SJSA1 (cell line): ENCODE data around the gene KRT38. TPM values are rescaled to one million over a fixed set of nuclear protein-coding genes. Genes with fewer than 3 reads are reported as not detected.
"Not testable (repeated sequence)": the region's sequence is repeated elsewhere in the genome, so short reads cannot be mapped to it uniquely, and the experiment has no call there.

ENCODE experiments used
- DNase-seq, 2 experiments: peaks; one replicate each; pipeline ENCODE4 v3.0.0-alpha.2; 2015 to 2020; ENCODE audit warnings: low spot score in 2 of 2, low read depth in 1 of 2
- H3K27ac ChIP-seq: fragments of 250-450 bp; sonication (Bioruptor Pico); 2 replicates; pipeline ENCODE4 v1.5.1; 2020; ENCODE audit warnings: mild to moderate bottlenecking, moderate library complexity
- H3K27me3 ChIP-seq: fragments of 250-450 bp; sonication (Bioruptor Pico); replicated peaks from 2 replicates; pipeline ENCODE4 v1.5.1; 2020; ENCODE audit warnings: mild to moderate bottlenecking, moderate library complexity
- H3K36me3 ChIP-seq: fragments of 250-450 bp; sonication (Bioruptor Pico); 2 replicates; pipeline ENCODE4 v1.5.1; 2020; ENCODE audit warnings: mild to moderate bottlenecking
- H3K4me1 ChIP-seq: fragments of 250-450 bp; sonication (Bioruptor Pico); replicated peaks from 2 replicates; pipeline ENCODE4 v1.6.1; 2021; ENCODE audit warnings: mild to moderate bottlenecking
- H3K4me3 ChIP-seq: fragments of 250-450 bp; sonication (Bioruptor Pico); 2 replicates; pipeline ENCODE4 v1.5.1; 2020; ENCODE audit warnings: mild to moderate bottlenecking
- H3K9me3 ChIP-seq: fragments of 250-450 bp; sonication (Bioruptor Pico); replicated peaks from 2 replicates; pipeline ENCODE4 v1.5.1; 2020; ENCODE audit warnings: mild to moderate bottlenecking
- total RNA-seq: library from RNA; depleted of rRNA; stranded (reverse); fragments of >200 nt; shearing (Covaris generic); gene quantifications from 2 replicates; pipeline ENCODE4 v1.2.3, GENCODE V29; 2014

KRT38 gene
- total RNA-seq, 1 experiment from 2014 or later = not detected

DNA sequence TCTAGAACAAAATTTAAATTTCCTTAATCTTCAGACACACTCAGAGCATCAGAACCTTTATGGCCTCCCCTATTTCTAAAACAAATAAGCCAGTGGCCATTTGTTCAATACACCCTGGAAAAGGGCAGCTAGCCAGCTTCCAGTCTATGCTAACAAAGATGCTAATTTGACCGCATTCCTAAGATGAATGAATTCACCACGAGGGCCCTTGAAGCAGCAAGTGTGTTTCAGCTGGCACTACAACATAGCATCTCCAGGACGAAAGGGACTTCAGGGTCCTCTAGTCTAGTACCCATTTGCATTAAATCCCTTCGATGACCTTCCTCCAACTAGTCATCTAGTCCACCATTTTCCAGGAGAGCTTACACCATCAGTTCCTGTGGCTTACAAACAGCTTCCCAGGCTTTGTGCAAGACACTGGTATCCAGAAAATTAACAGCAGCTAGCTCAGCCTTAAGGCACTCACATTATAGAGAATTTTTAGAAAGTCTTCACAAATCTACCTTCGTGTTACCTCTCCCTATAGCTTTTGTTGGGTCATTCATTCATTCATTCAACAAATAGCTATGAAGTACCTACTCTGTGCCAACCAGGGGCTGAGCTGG lies 27.3 kb downstream of the KRT38 start:
- Histone ChIP-seq H3K27ac (no peak overlapping the region), H3K27me3 (no peaks in the 10 kb centered on the region), H3K4me3 (no peak overlapping the region), H3K4me1 (peaks cover 50% of the 10 kb centered on the region), H3K9me3 (no peaks in the 10 kb centered on the region), H3K36me3 (no peaks in the 10 kb centered on the region)
- DNase-seq = peak in 1 of 2 experiments; percentile 35

DNA sequence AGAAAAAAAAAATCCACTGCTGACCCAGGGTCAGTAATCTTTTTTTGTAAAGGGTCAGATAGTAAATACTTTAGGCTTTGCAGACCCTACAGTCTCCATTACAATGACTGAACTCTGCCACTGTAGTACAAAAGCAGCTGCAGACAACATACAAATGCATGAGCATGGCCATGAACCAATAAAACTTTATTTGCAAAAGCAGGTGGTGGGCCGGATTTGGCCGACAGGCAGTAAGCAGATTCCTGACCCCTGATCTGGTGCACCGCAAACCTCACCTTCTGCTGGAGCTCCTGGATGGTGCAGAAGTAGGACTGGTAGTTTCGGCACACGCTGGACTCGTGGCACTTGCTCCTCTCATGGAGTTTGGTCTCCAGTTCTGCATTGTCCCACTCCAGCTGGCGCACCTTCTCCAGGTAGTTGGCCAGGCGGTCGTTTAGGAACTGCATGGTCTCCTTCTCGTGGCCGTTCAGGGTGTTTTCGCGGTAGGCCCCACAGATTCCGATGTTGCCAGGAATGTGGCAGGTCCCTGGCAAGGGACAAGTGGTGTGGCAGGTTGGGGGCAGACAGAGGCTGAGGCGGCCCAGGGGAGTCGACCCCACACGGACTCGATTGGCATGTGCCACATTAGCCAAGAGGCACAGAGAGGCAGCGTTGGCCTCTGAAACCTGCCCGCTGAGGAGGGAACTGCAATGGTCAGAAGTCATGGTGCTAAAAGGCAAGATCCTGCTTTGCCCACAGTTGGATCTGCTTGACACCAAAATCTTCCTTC lies 29.5 kb downstream of the KRT38 start:
- DNase-seq = no peak
- H3K27me3 ChIP-seq = no peaks in the 10 kb centered on the region
- H3K9me3 ChIP-seq = no peaks in the 10 kb centered on the region
- no peaks in the 10 kb centered on the region for H3K36me3 ChIP-seq
- no peak overlapping the region for H3K27ac ChIP-seq
- H3K4me3 ChIP-seq = no peak overlapping the region
- peaks cover 33% of the 10 kb centered on the region for H3K4me1 ChIP-seq

DNA sequence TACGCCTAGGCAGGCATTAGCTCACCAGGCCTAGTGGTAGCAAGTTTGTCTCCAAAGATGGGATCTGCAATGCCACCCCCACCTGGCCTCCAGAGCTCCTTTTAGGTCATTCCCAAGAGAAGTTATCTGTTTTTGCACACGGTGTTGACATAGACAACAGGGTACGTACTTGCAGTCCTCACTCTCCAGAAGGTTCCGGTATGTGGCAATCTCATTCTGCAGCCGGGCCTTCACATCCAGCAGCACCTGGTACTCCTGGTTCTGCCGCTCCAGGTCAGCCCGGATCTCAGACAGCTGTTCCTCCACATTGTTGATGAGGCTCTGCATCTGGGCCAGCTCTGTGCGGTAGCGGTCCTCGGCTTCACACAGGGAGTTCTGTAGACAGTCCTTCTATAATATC lies 33.6 kb downstream of the KRT38 start:
- Histone ChIP-seq H3K9me3 (no peaks in the 10 kb centered on the region), H3K4me1 (peaks cover 31% of the 10 kb centered on the region), H3K27me3 (no peaks in the 10 kb centered on the region), H3K27ac (no peak overlapping the region), H3K36me3 (no peaks in the 10 kb centered on the region), H3K4me3 (no peak overlapping the region)
- DNase-seq = no peak

DNA sequence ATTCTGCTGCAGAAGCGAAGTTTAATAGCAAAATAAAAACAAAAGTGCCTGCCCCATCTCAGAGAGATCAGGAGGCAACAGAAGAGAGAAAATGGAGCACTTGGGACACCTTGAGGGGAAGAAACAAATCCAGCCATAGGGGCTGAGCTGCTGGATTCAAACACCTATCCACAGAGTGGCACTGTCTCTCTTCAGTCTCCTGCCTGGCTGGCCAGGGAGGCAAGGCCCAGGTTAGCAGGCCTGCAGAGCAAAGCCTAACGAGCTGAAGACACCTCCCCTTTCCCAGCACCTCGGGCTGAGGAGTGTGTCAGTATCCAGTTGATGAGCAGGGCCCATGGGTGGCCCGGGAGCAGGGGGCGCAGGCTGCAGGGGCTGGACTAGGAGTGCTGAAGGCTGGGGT lies 34.6 kb downstream of the KRT38 start:
- no peak overlapping the region for H3K4me3 ChIP-seq
- DNase-seq = no peak
- H3K27me3 ChIP-seq = no peaks in the 10 kb centered on the region
- peaks cover 33% of the 10 kb centered on the region for H3K4me1 ChIP-seq
- no peak overlapping the region for H3K27ac ChIP-seq
- H3K9me3 ChIP-seq = no peaks in the 10 kb centered on the region
- H3K36me3 ChIP-seq = no peaks in the 10 kb centered on the region

DNA sequence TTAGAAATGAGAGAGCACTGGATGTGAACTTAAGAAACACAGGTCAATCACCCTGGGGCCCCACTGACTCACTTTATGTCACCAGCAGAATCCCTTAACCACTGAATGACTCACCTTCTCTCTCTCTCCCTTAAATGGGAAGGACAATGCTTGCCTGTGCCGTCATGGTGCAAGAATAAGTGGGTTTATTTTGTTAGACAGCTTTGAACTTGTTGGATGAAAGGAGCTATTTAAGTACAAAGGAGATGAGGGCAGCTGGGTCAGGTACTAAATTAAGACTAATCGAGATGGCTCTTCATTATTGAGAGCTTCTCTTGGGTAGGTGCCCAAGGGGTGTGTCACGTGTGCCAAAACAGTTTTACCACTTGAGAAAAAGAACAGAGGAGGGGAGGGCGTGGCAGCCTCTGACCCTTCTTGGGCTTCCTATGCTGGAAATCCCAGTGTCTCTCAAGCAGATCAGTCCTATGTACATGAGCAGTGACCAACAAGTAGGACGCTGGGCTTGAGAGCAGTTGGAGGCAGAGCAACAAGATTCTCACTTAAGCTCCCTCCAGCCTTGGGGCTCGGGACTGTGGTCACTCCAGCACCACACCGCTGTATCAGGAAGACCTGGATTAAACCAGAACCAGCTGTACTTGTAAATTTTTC lies 36.6 kb downstream of the KRT38 start:
- peak; percentile 84 to 96 for DNase-seq
- Histone ChIP-seq H3K4me3 (no peak overlapping the region), H3K36me3 (no peaks in the 10 kb centered on the region), H3K27me3 (no peaks in the 10 kb centered on the region), H3K4me1 (peaks cover 33% of the 10 kb centered on the region), H3K27ac (peak overlapping the region; percentile 64), H3K9me3 (no peaks in the 10 kb centered on the region)

DNA sequence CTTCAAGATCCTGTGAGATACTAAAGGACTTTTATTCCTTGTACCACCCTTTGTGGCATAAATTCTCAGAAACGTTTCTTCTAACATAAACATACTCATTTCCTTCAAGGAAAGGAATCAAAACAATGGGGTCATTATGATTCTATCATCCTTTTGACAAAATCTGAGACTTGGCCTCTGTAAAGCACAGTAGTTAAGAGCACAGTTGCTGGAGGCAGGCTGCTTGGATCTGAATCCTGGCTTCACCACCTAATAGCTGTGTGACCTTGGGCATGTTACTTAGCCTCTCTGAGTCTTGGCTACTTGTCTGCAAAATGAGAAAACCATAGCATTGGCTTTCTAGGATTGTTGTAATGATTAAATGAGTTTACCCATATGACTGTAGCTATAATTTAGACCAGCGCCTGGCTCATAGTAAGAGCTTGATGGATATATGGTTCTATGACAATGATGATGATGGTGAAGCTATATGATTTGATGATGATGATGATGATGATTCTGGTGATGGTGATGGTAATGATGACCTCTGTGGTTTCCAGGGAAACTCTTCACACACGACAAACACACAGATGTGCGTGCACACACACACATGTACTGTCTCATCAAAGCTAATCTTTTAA lies 37.3 kb downstream of the KRT38 start:
- no peaks in the 10 kb centered on the region for H3K9me3 ChIP-seq
- H3K27ac ChIP-seq = peak overlapping the region; percentile 64
- no peak overlapping the region for H3K4me3 ChIP-seq
- H3K4me1 ChIP-seq = peaks cover 33% of the 10 kb centered on the region
- peak in 1 of 2 experiments; percentile 52 for DNase-seq
- H3K36me3 ChIP-seq = no peaks in the 10 kb centered on the region
- H3K27me3 ChIP-seq = no peaks in the 10 kb centered on the region

DNA sequence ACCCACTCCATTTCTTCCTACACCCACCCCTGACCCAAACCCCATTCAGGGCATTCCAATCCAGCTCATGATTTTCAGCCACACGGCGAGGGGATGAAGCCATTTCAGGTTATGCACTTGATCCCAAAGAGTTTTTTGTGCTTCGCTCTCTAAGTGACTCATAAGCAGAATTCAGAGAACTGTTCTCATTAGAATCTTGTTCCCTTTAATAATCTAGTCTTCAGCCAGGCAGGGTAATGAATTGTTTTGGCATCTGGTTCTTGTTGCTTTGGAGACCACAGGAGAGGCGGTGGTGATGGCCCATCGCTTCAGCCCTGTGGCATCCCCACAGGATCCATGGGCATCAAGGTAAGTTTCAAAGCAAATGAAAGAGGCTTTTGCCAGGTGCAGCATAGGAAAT lies 38.6 kb downstream of the KRT38 start:
- Histone ChIP-seq H3K9me3 (no peaks in the 10 kb centered on the region), H3K4me1 (peaks cover 33% of the 10 kb centered on the region), H3K36me3 (no peaks in the 10 kb centered on the region), H3K27me3 (no peaks in the 10 kb centered on the region), H3K27ac (no peak overlapping the region), H3K4me3 (no peak overlapping the region)
- no peak for DNase-seq

DNA sequence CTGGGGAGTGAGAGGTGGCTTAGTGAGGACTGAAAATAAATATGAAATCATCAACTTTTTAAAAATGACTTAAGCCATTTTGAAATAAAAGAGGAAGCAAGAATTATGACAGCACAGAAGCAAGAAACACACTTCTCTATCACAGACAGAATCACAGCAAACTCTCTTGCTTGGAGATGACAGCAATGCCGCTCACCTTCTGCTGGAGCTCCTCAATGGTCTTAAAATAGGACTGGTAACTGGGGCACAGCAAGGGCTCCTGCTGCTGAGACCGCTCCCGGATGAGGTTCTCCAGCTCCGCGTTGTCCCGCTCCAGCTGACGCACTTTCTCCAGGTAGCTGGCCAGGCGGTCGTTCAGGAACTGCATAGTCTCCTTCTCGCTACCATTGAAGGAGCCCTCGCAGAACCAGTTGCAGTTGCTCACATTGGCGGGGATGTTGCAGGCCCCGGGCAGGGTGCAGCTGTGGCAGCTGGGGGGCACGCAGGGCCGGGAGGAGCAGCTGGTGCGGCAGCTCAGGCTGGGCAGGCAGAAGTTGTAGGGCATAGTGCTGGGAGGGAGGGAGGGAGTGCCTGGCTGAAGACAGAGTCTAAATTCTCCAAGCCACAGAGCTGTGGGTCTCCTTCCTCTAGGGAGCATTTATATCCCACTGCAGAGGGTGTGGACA lies 43.7 kb downstream of the KRT38 start, which contains the start of gene KRT31:
KRT31 (minus strand) TSS at position 613 of the 665 bp plus-strand sequence; CDS start at position 544, 69 bp downstream.
- Histone ChIP-seq H3K9me3 (no peaks in the 10 kb centered on the region), H3K4me1 (peaks cover 6% of the 10 kb centered on the region), H3K27me3 (no peaks in the 10 kb centered on the region), H3K27ac (no peak within 1 kb of the TSS), H3K4me3 (no peak within 1 kb of the TSS), H3K36me3 (no peaks in the 10 kb centered on the region)
- DNase-seq = no peak

DNA sequence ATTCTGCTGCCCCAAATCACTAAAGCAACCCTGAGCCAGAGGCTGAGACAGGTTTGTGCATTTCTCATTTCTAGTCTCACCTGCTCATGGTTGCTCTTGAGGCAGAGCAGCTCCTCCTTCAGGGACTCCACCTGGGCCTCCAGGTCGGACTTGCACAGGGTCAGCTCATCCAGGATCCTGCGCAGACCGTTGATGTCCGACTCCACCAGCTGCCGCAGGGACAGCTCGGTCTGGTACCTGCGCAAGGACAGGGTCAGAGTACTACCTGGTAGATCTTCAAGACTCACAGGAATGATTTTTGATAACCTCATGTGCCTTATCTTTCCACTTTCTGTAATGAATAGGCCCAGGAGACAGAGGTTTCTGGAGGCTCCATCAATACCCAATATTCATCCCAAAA lies 44.4 kb downstream of the KRT38 start:
- DNase-seq = no peak
- Histone ChIP-seq H3K4me3 (no peak overlapping the region), H3K4me1 (peaks cover 5% of the 10 kb centered on the region; the same call in 1 of the 2 replicates), H3K27me3 (no peaks in the 10 kb centered on the region), H3K27ac (no peak overlapping the region), H3K9me3 (no peaks in the 10 kb centered on the region), H3K36me3 (no peaks in the 10 kb centered on the region)

DNA sequence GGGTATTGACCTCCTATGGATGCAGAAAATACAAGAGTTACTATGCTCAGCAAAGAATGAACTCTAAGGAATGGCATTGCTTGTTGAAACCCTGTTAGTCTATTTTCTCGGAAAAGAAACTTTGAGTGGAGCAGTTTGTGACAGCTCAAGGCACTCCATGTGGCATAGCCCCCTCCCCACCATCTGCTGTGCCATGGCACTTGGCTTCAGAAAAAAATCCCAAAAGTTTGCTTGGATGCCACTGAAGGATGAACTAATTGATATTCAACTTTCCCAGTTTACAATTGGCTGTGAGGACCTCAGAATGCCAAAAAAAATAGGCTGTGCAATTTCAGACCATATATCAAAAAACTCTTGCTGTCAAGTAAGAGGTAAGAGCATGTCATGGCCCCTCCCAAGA lies 45.2 kb downstream of the KRT38 start:
- no peaks in the 10 kb centered on the region for H3K27me3 ChIP-seq
- no peak for DNase-seq
- H3K9me3 ChIP-seq = no peaks in the 10 kb centered on the region
- no peaks in the 10 kb centered on the region for H3K36me3 ChIP-seq
- H3K4me1 ChIP-seq = peaks cover 5% of the 10 kb centered on the region; the same call in 1 of the 2 replicates
- no peak overlapping the region for H3K4me3 ChIP-seq
- H3K27ac ChIP-seq = no peak overlapping the region

DNA sequence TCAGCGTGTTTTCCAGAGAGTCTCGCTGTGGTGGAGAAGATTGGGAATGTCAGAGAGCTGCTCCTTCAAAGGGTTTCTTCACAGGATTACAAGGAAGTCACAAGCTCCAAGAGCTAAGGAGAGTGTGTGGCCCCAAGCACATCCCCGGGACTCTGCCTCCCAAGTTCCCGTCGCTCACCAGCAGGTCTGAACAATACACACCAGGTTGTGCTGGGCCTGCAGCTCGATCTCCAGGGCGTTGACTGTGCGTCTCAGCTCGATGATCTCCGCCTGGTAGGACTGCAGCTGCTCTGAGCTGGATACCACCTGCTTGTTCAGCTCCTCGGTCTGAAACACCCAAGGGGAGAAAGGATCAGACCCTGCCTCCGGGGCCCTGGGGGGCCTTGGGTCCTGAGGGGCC lies 45.7 kb downstream of the KRT38 start:
- H3K4me3 ChIP-seq, H3K36me3 ChIP-seq, H3K9me3 ChIP-seq, H3K27ac ChIP-seq, DNase-seq, H3K4me1 ChIP-seq, H3K27me3 ChIP-seq: not testable (repeated sequence)

DNA sequence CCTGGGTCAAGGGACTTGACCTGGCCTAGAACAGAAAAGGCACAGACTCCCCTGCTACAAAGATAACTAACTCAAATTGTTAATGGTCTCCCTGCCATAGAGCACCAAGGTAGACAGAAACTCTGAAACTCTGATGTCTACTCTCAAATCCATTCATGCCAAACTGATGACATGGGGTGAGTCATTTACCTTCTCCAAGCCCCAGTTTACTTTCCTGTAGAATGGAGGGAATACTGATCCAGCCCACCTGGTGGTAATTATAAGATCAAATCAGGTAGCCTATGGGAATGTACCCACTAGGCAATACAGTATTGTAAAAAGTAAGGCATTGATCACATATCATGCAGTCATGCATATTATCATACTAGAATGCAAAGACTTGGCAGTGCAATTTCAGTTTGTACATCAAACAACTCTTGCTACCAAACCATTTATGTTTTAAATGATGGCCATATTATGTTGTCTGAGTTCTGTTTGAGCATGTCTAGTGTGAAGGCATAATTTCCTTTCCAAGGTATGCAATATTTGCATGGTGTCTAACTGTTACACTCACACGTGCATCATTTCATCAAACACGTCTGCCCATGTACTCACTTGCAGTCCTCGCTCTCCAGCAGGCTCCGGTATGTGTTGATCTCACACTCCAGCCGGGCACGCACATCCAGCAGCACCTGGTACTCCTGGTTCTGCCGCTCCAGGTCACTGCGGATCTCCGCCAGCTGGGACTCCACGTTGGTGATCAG lies 46.4 kb downstream of the KRT38 start:
- no peak for DNase-seq
- no peaks in the 10 kb centered on the region for H3K9me3 ChIP-seq
- peaks cover 5% of the 10 kb centered on the region; the same call in 1 of the 2 replicates for H3K4me1 ChIP-seq
- no peaks in the 10 kb centered on the region for H3K27me3 ChIP-seq
- no peak overlapping the region for H3K27ac ChIP-seq
- H3K4me3 ChIP-seq = no peak overlapping the region
- no peaks in the 10 kb centered on the region for H3K36me3 ChIP-seq

DNA sequence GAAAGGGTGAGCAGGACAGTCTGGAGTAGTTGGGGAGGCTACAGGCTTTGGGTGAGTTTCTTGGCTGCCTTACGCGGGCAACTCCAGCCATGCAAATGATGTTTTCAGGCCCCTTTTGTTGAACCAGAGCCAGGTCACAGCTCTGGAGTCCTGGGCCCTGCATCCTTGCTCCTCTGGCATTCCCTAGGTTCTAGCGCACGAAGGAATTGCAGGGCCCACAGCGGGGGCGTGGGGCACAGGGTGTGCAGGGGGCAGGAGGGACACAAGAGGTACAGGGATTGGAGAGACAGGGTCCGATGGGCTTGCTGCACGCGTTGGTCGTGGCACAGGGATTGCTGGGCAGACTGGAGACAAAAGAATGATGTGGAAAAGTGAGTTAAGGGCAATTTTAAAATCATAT lies 47.0 kb downstream of the KRT38 start:
- no peaks in the 10 kb centered on the region for H3K9me3 ChIP-seq
- no peak overlapping the region for H3K4me3 ChIP-seq
- no peak for DNase-seq
- no peaks in the 10 kb centered on the region for H3K36me3 ChIP-seq
- H3K27ac ChIP-seq = no peak overlapping the region
- H3K4me1 ChIP-seq = peaks cover 5% of the 10 kb centered on the region; the same call in 1 of the 2 replicates
- H3K27me3 ChIP-seq = no peaks in the 10 kb centered on the region
